Measurements from ENCODE around the gene ZNF385C.

ZNF385C gene

GRCh38 chr17:42081516-42082129 lies 16.6 kb downstream of the ZNF385C start:
- in situ Hi-C loops (cut with MboI; ENCODE audit: low sequenced_read_pairs), result no loop called here

- in situ Hi-C loops (cut with MboI; ENCODE audit: low sequenced_read_pairs), result no loop called here
Measured at GRCh38 chr17:42079541-42079940, 18.7 kb downstream of the ZNF385C start.

GRCh38 chr17:42078396-42079043 lies 19.8 kb downstream of the ZNF385C start:
- in situ Hi-C loops (cut with MboI; ENCODE audit: low sequenced_read_pairs), result no loop called here

GRCh38 chr17:42077755-42078154 lies 20.5 kb downstream of the ZNF385C start:
- in situ Hi-C loops (cut with MboI; ENCODE audit: low sequenced_read_pairs), result no loop called here

- in situ Hi-C loops (cut with MboI; ENCODE audit: low sequenced_read_pairs), result no loop called here
Measured at GRCh38 chr17:42076797-42077559, 21.3 kb downstream of the ZNF385C start.

GRCh38 chr17:42075789-42076188 lies 22.5 kb downstream of the ZNF385C start:
- in situ Hi-C loops (cut with MboI; ENCODE audit: low sequenced_read_pairs), result no loop called here

- in situ Hi-C loops (cut with MboI; ENCODE audit: low sequenced_read_pairs), result no loop called here
Measured at GRCh38 chr17:42072323-42073187, 25.7 kb downstream of the ZNF385C start.

- in situ Hi-C loops (cut with MboI; ENCODE audit: low sequenced_read_pairs), result no loop called here
Measured at GRCh38 chr17:42071810-42072209, 26.5 kb downstream of the ZNF385C start.

GRCh38 chr17:42068979-42069378 lies 29.3 kb downstream of the ZNF385C start:
- in situ Hi-C loops (cut with MboI; ENCODE audit: low sequenced_read_pairs), result no loop called here

- in situ Hi-C loops (cut with MboI; ENCODE audit: low sequenced_read_pairs), result no loop called here
Measured at GRCh38 chr17:42067371-42068091, 30.7 kb downstream of the ZNF385C start.

GRCh38 chr17:42065201-42065600 lies 33.1 kb downstream of the ZNF385C start:
- in situ Hi-C loops (cut with MboI; ENCODE audit: low sequenced_read_pairs), result no loop called here

- in situ Hi-C loops (cut with MboI; ENCODE audit: low sequenced_read_pairs), result no loop called here
Measured at GRCh38 chr17:42062681-42063080, 35.6 kb downstream of the ZNF385C start.

- in situ Hi-C loops (cut with MboI; ENCODE audit: low sequenced_read_pairs), result no loop called here
Measured at GRCh38 chr17:42061646-42062487, 36.4 kb downstream of the ZNF385C start.

GRCh38 chr17:42060231-42060630 lies 38.0 kb downstream of the ZNF385C start:
- in situ Hi-C loops (cut with MboI; ENCODE audit: low sequenced_read_pairs), result no loop called here

GRCh38 chr17:42059815-42060214 lies 38.5 kb downstream of the ZNF385C start:
- in situ Hi-C loops (cut with MboI; ENCODE audit: low sequenced_read_pairs), result no loop called here

- in situ Hi-C loops (cut with MboI; ENCODE audit: low sequenced_read_pairs), result no loop called here
Measured at GRCh38 chr17:42058063-42058462, 40.2 kb downstream of the ZNF385C start.

GRCh38 chr17:42056635-42057034 lies 41.6 kb downstream of the ZNF385C start:
- in situ Hi-C loops (cut with MboI; ENCODE audit: low sequenced_read_pairs), result no loop called here

- in situ Hi-C loops (cut with MboI; ENCODE audit: low sequenced_read_pairs), result no loop called here
Measured at GRCh38 chr17:42055496-42055895, 42.8 kb downstream of the ZNF385C start.

- in situ Hi-C loops (cut with MboI; ENCODE audit: low sequenced_read_pairs), result no loop called here
Measured at GRCh38 chr17:42055027-42055426, 43.2 kb downstream of the ZNF385C start.

Measured in HL-60/S4 treated with phorbol 12-myristate 13-acetate at 8.2 ng/mL for 4 days and 3 days (cell line).